NK-92 treated with Interleukin-12 subunit alpha and Interleukin-12 subunit beta, amount 100 ng/mL, for 24 hours (cell line): Measurements from ENCODE around the gene BCAR1.
"Not testable (repeated sequence)": the region's sequence is repeated elsewhere in the genome, so short reads cannot be mapped to it uniquely, and the experiment has no call there.

ENCODE experiments used
- DNase-seq: peaks from one replicate; lab custom pipeline; 2025; lab: John Stamatoyannopoulos, UW

Gene BCAR1, protein sequence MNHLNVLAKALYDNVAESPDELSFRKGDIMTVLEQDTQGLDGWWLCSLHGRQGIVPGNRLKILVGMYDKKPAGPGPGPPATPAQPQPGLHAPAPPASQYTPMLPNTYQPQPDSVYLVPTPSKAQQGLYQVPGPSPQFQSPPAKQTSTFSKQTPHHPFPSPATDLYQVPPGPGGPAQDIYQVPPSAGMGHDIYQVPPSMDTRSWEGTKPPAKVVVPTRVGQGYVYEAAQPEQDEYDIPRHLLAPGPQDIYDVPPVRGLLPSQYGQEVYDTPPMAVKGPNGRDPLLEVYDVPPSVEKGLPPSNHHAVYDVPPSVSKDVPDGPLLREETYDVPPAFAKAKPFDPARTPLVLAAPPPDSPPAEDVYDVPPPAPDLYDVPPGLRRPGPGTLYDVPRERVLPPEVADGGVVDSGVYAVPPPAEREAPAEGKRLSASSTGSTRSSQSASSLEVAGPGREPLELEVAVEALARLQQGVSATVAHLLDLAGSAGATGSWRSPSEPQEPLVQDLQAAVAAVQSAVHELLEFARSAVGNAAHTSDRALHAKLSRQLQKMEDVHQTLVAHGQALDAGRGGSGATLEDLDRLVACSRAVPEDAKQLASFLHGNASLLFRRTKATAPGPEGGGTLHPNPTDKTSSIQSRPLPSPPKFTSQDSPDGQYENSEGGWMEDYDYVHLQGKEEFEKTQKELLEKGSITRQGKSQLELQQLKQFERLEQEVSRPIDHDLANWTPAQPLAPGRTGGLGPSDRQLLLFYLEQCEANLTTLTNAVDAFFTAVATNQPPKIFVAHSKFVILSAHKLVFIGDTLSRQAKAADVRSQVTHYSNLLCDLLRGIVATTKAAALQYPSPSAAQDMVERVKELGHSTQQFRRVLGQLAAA

DNA sequence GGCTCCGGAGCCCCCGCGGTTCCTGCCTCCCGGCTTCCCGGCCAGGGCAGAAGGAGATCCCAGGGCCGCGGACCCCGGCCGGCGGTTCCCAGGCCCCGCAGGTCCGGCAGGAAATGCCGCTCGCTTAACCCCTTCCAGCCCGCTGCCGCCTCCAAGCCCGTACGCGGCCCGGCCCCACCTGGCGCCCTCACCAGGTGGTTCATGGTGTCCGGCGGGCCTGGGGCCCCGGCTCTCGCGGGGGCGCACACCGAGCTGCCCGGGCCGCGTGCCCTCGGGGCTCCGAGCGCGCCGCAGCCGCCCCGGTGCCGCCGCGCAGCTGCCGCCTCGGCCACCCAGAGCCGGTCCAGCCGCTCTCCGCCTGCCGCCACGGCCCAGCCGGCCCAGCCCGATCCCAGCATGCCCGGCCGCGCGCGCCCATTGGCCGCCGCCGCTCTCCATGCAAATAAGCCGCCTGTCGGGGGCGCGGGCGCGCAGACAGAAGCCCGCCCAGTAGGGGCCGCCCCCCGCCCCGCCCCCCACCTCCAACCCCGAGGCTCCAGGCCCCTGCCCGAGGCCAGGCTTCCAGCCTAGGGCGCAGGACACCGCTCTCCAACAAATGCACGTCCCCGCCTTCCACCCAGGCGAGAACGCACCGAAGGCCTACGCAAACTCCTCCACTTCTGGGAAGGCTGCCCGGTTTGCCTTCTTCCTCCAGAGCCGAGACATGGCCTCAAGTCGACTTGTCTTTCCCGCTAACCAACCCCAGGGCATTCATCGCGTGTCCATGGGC is at the start of gene BCAR1:
Gene BCAR1 (minus strand): TSS at position 345 of the 769 bp plus-strand sequence. CDS start 142 bp downstream, at position 203.
- DNase-seq = no peak

DNA sequence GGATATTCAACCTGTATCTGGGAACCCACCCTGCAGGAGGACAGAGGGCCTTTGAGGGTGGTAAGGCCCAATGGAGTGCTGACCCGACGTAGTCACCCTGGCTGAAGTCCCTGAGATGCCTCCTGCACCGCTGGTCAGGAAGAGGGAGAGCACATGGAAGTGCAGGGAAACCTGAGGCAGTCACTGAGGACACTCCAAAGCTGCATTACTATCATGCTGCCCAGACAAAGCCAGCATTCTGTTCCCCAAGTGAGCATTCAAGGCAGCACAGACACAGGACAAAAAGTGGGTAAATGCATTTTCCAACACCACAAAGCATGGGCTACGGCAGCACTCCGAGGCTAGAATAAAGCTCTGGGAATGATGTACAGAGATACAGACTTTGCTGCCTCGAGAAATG is 46.8 kb upstream of the BCAR1 start:
- no peak for DNase-seq

DNA sequence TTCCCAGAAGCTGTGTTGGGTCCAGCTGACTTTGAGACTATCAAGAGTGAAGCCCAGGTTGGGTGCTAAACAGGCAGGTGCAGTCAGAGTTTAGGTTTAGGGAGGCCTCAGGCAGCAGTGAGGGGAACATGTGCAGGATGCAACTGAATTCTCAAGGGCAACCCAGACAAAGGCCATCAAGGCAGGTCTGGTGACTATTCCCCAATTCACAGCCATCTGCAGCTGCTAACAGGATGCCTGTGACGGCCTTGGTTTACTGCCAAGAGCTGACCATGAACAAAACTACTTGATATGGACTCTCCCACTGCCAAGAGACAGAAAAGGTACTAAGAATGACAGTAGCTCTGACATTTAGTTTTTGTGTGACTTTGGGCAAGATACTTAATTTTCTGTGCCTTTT is 45.2 kb upstream of the BCAR1 start:
- no peak for DNase-seq

DNA sequence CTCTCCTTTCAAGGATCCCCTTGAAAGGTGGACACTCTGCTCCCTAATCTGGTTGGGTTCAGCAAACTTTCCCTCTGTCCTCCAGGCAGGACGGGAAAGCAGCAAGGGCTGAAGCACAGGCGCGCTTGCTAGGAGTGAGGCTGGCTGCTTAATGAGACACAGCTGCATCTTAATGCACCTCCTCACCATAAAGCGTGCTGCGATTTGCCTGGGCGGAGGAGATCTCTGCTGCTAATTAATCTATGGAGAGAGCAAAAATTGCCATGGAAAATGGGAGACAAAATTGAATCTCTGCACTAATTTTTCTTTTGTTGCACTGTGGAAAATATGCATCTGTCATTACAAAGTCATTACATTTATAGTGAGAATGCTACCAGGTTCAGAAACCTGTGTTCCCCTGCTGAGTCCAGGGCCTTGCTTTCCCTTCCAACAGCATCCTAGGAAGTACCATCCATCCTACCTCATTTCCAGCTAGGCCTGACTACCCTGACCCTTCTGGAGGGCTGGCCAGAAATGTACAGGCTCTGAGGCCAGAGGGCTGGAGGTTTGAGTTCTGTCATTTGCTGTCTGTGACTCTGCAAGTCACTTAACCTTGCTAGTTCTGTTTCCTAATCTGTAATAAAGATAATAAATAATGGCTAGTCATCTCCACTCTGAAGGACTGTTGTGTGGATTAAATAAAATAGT is 43.5 kb upstream of the BCAR1 start:
- no peak for DNase-seq

DNA sequence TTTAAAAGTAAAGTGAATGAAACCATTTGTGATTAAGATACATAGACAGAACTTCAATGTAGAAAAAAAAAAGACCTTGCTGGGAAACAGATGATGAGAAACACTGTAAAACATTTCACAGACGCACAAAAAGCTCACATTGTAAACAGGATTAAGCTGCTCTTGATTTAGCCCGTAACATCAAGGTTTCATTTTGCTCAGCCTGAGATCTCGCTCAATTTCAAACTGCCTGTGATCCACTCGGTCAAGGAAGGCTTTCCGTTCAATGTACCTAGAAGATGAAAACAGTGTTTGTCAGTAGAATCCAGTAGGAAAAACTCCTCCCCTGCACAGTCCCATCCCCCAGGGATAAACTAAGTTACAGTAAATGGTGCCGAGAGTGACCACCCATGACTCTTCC is 42.3 kb upstream of the BCAR1 start:
- no peak for DNase-seq

DNA sequence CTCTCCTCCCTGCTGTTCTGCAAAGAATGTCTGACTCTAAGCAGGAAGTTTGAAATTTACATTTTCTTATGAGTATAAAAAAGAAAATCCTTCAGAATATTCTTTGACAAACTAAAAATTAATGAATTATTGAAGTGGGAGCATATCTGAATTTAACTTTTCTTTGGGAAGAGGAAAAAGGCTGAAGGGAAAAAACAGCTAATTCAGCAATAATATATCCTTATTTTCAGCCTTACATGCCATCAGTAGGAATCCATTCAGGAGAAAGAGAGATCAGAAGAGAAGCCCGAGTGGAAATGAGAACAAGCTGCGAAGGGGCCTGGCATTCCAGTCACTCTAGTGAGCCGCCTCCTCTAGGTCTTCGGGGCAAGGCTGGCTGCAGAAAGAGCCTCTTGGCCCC is 41.7 kb upstream of the BCAR1 start:
- DNase-seq = no peak

DNA sequence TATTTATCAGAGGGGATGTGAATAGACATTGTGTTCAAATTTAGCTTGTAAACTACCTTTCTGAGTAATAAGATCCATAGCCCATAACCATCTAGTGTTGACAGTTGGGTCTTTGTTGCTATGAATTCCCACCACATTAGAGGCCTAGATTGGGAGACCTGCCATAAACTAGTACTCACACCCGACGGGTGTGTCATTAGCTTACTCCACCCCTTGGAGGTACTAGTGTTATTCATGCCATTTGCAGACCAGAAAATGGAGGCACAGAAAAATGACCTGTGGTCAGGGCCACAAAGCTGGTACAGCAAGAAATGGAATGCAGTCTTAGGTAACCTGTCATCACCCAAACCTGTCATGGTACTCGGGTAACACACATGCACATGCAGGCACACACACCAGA is 41.3 kb upstream of the BCAR1 start:
- DNase-seq = no peak

DNA sequence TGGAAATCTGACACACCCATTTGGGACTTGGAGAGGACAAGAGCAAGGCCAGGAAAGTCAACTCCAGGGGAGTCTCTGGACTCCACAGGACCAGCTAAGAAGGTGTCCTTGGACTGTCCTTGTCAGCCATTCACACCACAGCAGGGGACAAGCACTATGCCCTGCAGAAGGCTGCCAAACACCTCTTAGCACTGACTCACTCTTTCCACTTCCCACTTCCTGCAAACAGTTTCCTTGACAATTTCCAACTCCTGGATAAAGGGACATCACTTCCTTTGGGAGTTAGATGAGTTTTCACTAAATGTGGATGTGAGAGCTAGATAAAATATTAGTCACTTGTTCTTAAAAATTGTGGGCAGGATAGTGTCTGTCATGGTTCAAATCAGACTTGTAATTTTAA is 37.8 kb upstream of the BCAR1 start:
- DNase-seq = no peak

DNA sequence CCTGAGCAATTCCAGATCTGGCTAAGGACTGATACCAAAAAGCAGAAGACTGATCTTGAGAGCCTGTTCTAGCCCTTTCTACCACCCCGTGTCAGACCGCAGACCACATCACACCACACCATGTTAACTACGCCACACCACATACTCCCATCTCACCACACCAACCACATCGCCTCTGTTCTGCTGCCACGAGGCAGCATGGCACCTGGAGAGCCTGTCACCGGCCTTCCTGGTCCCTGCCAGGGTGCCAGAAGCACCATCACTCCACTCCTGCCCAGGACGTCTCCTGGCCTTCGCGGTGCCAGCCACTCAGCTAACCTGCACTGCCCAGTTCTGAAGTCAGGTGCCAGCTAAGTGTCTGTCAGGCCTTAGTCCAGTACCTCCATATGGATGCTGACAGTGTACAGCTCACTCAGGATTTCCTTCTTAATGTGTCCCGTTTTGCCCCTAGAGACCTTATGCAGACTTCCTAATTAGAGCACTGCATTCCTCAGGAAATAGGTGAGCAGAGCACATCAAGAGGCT is 37.2 kb upstream of the BCAR1 start:
- DNase-seq = no peak

DNA sequence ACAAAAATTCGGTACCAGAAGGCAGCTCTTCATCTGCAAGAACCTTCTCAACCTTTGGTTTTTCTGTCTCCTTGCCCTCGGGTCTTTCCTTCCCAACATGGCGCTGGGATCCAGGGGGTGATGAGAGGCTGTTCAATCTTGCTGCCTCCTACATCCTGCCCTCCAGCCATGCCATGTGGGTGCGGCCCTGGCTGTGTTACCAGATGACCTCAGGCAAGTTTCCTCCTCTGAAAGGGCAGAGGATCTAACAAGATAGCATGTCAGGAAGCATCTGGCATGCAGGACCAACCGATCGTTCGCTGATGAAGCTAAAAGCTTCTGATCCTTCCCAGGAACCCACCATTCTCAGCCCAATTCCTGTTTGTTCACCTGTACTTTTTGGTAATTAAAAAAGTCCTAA is 36.8 kb upstream of the BCAR1 start:
- no peak for DNase-seq

DNA sequence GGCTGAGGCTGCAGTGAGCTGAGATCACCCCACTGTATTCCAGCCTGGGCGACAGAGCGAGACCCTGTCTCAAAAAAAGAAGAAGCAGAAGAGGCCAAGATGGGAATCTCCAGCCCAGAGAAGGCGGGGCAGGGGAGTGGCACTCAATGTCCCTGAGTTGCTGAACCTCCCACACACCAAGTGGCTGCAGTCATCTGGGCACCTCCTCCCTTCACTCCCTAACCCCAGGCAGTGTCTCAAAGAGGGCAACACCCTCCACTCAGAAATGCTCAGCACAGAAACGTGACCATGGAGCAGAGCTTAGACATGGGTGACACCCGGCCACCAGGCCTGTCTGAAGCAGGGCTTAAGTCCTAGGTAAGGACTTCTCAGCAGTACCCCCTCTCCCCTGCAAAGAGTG is 36.3 kb upstream of the BCAR1 start:
- DNase-seq = no peak

DNA sequence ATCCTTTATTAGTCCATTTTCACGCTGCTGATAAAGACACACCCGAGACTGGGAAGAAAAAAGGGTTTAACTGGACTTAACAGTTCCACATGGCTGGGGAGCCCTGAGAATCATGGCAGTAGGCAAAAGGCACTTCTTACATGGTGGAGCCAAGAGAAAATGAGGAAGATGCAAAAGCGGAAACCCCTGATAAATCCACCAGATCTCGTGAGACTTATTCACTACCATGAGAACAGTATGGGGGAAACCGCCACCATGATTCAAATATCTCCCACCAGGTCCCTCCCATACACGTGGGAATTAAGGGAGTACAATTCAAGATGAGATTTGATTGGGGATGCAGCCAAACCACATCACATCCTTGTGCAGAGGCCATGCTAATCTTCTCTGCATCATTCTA is 35.0 kb upstream of the BCAR1 start:
- DNase-seq = no peak

DNA sequence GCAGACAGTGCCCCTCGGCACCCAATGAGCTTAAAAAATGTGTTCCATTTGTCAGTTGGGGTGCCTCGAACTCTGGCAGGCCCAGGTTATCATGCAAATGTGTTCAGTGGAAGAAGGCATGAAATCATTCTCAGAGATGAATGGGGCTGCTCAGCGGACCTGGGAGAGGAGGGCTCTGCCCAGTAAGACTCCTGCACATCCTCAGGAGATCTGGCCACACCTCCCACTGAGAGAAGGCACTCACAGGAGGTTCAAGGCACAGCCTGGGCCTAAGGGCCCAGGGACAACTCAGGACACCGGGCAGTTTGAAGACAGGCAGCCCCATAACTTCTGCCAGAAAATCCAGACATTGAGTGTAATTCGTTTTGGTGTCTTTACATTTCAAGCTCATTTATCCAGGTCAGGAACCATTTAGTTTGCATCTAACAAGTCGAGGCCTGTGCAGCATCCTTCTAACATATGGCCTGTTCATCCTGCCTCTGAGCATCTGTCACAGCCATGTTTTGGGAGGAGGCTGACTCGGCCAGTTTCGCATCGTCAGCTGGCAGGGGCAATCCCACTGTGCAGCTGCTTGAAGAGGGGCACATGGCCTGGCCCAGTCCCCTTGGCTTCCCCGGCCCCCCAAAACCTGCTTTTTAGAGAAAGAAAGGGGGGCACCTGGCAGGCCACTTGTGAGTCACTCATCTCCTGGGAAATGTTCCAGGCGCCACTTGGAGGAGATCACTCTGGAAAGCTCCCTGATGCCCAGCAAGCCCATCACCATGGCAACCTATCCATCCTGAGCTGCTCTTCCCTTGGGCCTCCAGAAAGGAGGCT is 31.2 kb upstream of the BCAR1 start:
- no peak for DNase-seq

DNA sequence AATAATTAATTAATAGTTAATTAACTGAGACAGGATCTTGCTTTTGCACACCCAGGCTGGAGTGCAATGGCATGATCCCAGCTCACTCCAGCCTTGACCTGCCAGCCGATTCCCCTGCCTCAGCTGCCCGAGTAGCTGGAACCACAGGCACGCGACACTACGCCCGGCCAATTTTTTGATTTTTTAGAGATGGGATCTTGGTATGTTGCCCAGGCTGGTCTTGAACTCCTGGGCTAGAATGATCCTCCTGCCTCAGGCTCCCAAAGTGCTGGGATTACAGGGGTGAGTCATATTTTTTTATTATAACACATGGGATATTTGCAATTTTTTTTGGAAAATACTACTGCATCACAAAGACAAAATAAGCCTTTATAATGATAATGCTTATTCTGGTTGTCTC is 30.4 kb upstream of the BCAR1 start:
- no peak for DNase-seq

DNA sequence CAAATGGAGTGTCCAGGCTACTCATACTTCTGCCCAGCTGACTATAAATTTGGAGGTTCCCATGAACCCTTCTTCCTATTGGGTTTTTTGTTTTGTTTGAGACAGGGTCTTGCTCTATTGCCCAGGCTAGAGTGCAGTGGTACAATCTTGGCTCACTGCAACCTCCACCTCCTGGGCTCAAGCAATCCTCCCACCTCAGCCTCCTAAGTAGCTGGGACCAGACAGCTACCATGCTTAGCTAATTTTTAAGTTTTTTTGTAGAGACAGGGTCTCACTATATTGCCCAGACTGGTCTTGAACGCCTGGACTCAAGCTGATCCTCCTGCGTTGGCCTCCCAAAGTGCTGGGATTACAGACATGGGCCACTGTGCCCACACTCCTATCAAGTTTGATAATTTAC is 29.6 kb upstream of the BCAR1 start:
- DNase-seq = not testable (repeated sequence)

DNA sequence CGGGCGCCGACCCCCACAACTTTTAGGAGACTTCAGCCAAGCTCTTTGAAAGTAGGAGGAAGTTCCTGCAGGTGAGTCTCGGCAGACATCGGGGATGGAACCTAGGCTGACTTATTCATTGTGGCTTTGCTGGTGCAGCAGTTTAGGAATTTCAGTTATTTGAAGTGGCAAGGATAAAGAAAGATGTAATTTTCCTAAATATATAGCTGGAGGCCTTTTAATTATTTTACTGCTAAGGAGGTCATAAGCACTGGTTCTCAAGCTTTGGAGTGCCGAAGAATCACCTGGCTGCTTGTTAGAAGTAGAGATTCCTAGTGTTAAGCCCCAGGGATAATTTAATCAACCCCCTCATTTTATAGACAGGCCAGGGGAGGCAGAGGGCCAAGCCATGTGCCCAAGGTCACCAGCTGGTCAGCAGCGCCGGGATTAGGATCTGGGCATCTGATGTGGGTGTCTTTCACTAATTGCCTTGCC is 28.9 kb upstream of the BCAR1 start:
- DNase-seq = no peak

DNA sequence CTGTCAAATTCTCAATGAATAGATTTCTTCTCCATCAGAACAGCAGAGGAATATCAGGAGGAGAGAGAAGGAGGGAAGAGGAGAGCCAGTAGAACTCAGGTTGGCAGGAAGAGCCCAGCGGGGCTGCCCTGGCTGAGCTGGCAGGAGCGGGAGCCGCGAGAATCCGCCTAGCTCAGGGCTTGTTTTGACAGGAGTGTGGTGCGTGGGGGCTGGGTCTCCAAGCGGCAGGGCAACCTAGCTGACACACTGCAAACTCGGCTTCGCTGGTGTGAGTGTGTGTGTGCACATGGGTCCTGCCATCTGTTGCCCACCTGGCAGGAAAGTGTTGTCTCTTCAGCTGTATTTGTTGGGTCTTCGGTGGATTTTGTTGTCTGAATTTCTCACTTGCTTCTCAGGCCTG is 27.9 kb upstream of the BCAR1 start:
- DNase-seq = no peak

DNA sequence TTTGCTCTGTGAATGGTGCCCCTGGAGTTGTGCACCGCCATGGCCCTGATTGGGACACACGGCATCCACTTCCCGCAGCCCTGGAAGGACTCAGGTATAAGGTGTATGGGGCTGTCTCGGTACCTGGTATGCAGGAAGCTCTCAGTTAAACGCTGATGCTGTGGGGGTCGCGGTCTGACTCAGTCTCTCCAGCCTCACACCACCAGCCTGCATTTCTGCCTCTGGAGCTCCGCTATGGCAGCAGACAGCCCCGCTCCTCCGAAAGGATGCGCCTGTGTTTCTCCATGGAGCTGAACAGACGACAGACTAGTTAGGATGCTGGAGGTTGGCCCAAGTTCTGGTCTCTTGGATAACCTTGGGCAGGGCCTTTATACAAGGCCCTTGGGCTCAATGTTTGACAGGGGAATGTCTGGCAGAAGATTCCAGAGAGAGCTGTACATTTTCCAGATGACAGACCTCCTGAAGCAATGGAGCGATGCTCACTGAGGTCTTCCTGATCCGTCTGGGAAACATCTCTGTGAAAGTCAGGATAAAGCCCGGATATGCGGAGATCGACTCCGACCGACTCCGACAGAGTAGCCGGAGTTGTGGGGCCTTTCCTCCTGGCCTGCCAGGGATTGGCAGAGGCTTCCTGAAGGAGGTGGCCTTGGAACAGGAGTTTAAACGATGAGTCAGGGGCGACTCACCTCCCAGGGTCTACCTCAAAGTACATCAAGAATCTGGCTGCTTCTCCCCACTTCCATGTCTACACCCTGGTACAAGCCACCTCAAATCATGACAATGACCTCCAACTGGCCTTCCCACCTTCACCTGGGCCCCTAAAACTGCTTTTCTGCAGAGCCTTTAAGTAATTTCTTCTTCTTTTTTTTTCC is 21.9 kb upstream of the BCAR1 start:
- DNase-seq = no peak

DNA sequence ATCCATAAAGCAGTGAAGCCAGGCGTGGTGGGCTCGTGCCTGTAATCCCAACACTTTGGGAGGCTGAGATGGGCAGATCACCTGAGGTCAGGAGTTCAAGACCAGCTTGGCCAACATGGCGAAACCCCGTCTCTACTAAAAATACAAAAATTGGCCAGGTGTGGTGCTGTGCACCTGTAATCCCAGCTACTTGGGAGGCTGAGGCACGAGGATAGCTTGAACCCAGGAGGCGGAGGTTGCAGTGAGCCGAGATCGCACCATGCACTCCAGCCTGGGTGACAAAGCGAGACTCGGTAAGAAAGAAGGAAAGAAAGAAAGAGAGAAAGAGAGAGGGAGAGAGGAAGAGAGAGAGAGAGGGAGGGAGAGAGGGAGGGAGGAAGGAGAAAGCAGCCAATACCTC is 21.2 kb upstream of the BCAR1 start:
- not testable (repeated sequence) for DNase-seq

DNA sequence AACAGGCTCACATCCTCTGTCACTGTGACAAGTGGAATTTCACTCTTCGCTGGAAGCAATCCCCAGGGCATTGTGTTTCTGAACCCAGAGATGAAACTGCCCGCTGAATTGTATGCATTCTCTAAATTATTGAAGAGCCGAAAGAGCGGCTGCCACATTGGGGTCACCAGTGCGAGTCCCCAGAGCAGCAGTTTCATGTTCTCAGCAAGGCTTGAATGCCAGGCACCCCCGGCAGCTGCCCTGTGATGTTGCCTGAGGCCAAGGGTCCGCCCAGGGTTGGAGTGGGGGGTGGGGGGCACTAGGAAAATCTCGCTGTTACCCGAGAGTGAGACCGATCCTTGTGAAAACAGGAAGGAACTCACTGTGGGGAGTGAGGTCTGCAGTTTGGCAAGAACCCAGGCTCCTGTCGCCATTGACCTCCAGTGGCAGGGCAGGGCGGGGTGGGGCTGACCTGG is 20.7 kb upstream of the BCAR1 start:
- DNase-seq = no peak
